HG03575 (cell line): Measurements from ENCODE around the gene LIME1.

ENCODE experiments used
- ATAC-seq: cut with Tn5 transposase; IDR thresholded peaks from one replicate; pipeline ENCODE4 v1.9.1; 2021; ENCODE audit not compliant: unreplicated experiment, insufficient number of reproducible peaks, low FRiP score; ENCODE audit errors: extremely low read depth

Gene LIME1

GRCh38 chr20:63782521-63782971 is 46.1 kb downstream of the LIME1 start:
- ATAC-seq, result no peak

DNA sequence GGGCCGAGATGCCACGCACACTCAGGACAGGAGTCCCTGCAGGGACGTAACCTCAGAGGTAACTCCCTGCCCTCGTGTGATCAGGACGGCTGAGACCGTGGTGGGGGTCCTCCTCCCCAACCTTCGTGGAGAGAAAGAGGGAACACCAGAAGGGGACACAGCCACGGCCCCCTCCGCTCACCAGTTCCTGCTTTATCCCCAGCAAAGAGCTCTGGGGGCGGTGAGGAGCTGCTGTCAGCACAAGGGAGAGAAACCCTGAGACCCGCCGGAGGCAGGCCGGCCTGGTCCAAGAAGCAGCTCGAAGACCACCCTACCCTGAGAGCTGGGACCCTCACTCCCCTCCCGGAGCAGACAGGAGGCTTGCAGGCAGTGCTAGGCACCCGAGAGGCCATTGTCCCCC is 47.5 kb downstream of the LIME1 start:
- no peak for ATAC-seq

- ATAC-seq, result no peak
Observed at GRCh38 chr20:63785691-63786131, 49.2 kb downstream of the LIME1 start.

DNA sequence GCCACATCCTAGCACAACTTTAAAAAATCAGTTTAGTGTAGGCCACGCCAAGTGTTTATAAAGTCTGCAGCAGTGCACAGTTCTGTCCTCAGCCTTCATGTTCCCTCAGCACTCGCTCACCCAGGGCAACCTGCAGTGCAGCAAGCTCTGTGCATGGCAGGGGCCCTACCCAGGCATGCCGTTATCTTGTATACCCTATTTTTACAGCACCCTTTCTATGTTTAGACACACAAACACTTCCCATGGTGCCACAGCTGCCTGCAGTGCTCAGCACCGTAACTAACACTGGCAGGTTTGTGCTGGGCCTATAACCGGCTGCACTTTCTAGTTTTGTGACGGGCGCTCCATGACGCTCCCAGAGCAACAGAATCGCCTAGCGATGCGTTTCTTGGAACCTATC is 50.8 kb downstream of the LIME1 start:
- ATAC-seq, result no peak

GRCh38 chr20:63787749-63788148 is 51.3 kb downstream of the LIME1 start:
- ATAC-seq, result no peak
